Heart left ventricle (tissue), 16 donors: ENCODE data around the gene ELAVL3. TPM values are rescaled to one million over a fixed set of nuclear protein-coding genes. Genes with fewer than 3 reads are reported as not detected.

Source experiments
- ATAC-seq, 4 donors: fragments of 200-7000 bp; cut with Tn5 transposase; one replicate each; pipeline ENCODE4 v1.9.1; 2020 to 2022; ENCODE audit warnings: moderate library complexity in 4 of 4, mild to moderate bottlenecking in 3 of 4, moderate number of reproducible peaks in 1 of 4
- DNase-seq, 5 donors: peaks; one replicate each; pipeline ENCODE4 v3.0.0-alpha.2; 2020
- H3K27ac ChIP-seq, 12 donors: fragments of 200-600 bp; sonication (generic) in 4 of 12; one replicate each; pipeline versions ENCODE4 v1.5.0 to v1.8.0; 2016 to 2022; ENCODE audit warnings: mild to moderate bottlenecking in 2 of 12
- H3K27me3 ChIP-seq, 9 donors: fragments of 200-600 bp; sonication (generic) in 2 of 9; one replicate each; pipeline versions ENCODE4 v1.5.1 to v1.8.0; 2016 to 2022; ENCODE audit warnings: mild to moderate bottlenecking in 3 of 9
- H3K36me3 ChIP-seq, 9 donors: fragments of 200-600 bp; sonication (generic) in 2 of 9; one replicate each; pipeline versions ENCODE4 v1.5.0 to v1.8.0; 2018 to 2022; ENCODE audit warnings: mild to moderate bottlenecking in 2 of 9
- H3K4me1 ChIP-seq, 12 donors: fragments of 200-600 bp; sonication (generic) in 4 of 12; one replicate each; pipeline versions ENCODE4 v1.5.0 to v1.8.0; 2016 to 2022; ENCODE audit warnings: mild to moderate bottlenecking in 3 of 12
- H3K4me3 ChIP-seq, 12 donors: fragments of 200-600 bp; sonication (generic) in 4 of 12; one replicate each; pipeline versions ENCODE4 v1.5.0 to v1.8.0; 2017 to 2022; ENCODE audit warnings: mild to moderate bottlenecking in 9 of 12, moderate library complexity in 4 of 12
- H3K9me3 ChIP-seq, 12 donors: fragments of 200-600 bp; sonication (generic) in 4 of 12; one replicate each; pipeline versions ENCODE4 v1.5.0 to v1.8.0; 2016 to 2022; ENCODE audit warnings: mild to moderate bottlenecking in 1 of 12
- CTCF ChIP-seq, 12 donors: fragments of 200-600 bp; sonication (generic) in 4 of 12; IDR thresholded peaks; one replicate each; pipeline versions ENCODE4 v1.5.0 to v1.8.0; 2018 to 2022; ENCODE audit warnings: antibody characterized with exemption in 12 of 12, mild to moderate bottlenecking in 5 of 12
- POLR2A ChIP-seq, 2 donors: fragments of 450-650 bp; IDR thresholded peaks; one replicate each; pipeline ENCODE4 v1.6.1; 2017; ENCODE audit warnings: antibody characterized with exemption in 2 of 2, mild to moderate bottlenecking in 2 of 2, moderate library complexity in 2 of 2
- WGBS, 4 donors: extraction: QIAGEN DNeasy Blood & Tissue Kit in 2 of 4; methylation state at CpG; one replicate each; pipeline versions ENCODE4 v1.1.5 to v1.1.7; 2013 to 2018; 5-methylcytosine and 5-hydroxymethylcytosine counted together
- intact Hi-C, 10 donors: fragments of 100-400 bp; cut with DNase I; formaldehyde crosslinking; loops; one replicate each; pipeline versions ENCODE4 v1.11.1 to v1.14.2; 2022
- polyA plus RNA-seq, 2 donors: library from polyadenylated mRNA; stranded (reverse); fragments of 200-250 nt; gene quantifications; one replicate each; pipeline ENCODE4 v1.2.3, GENCODE V29; 2013
- total RNA-seq, 9 donors: library from RNA; depleted of rRNA in 2 of 9; stranded (reverse); fragments of >200 nt in 2 of 9; fragmentation: NEBNext Ultra II Directional in 3 of 9; extraction: Animal tissue kit (Norgen Biotek cat#: 25700) in 3 of 9; gene quantifications; one replicate each; pipeline versions ENCODE4 v1.1.0 to v1.2.4, GENCODE V29; 2016 to 2023
- donor health status: ischemic (EF 13 %, LVEDD 7.1; RV severe dilation, severe dysfunction).
- donor health status: healthy with polysubstance abuse.
- donor health status: DM: no; HTN: yes; CAD: no.
- donor health status: DM: no; HTN: no; CAD: no.
- donor health status: ischemic (EF 25% LVEDD 6.9; RV normal size, moderate dysfunction).
- donor health status: ischemic (EF 25% LVEDD 5.7; RV mildly dilated, moderate dysfunction).
- donor health status: healthy.
- donor health status: DM: yes; HTN: yes; CAD: no.
- donor health status: ischemic (EF 35%, LVEDD 5.7; RV mildly dilated, moderate dysfunction).
- donor health status: nonischemic (EF 11% LVEDD 7.7; RV severe dilation, severe dysfunction).
- donor health status: DM: yes; HTN: yes; CAD: no.
- donor health status: PGD.
- donor health status: ischemic (EF 29% LVEDD 5.4; RV normal size, mild dysfunction).
- donor health status: nonischemic (EF 23%, LVEDD 6.1; RV moderate dilation, normal function).

The ELAVL3 gene
- total and polyA plus RNA-seq, 11 donors = 0.03 to 0.75 (median 0.22) TPM; not detected in 1

GRCh38 chr19:11418549-11419506, 62.0 kb downstream of the ELAVL3 start, which contains the start of gene RGL3:
TSS of gene RGL3 (minus strand) at chr19:11419314. CDS start at chr19:11419278, 36 bp downstream.
- no peak for TF ChIP-seq CTCF (IDR thresholded peaks at IDR 0.05)
- TF ChIP-seq POLR2A (IDR thresholded peaks at IDR 0.05) = no peak
- Histone ChIP-seq H3K27me3 (peaks cover 4 to 80% (median 55%) of the 10 kb centered on the region in 9 donors), H3K4me3 (peak within 1 kb of the TSS; percentile 29 to 63 (median 54)), H3K9me3 (no peaks in the 10 kb centered on the region), H3K36me3 (no peaks in the 10 kb centered on the region), H3K4me1 (peaks cover 4 to 48% (median 28%) of the 10 kb centered on the region in 12 donors), H3K27ac (peak within 1 kb of the TSS in 11 of 12 donors; percentile 37 to 84 (median 75))
- ATAC-seq (peak in 3 of 4 donors; percentile 14 to 61 (median 59)), DNase-seq (peak in 4 of 5 donors; percentile 42 to 81 (median 60))
- 3 to 5% (median 4%) methylated on average over 31 to 72 of the region's 72 CpGs for WGBS, 4 donors
- intact Hi-C loops = loop anchor here in 1 of 10 donors (5.0 kb wide), 1 partner anchor 37 kb away; the partner anchor contains the start of gene EPOR

- Histone ChIP-seq H3K9me3 (no peaks in the 10 kb centered on the region), H3K4me1 (peaks cover 4 to 46% (median 27%) of the 10 kb centered on the region in 12 donors), H3K4me3 (peak overlapping the region; percentile 29 to 63 (median 53)), H3K27ac (peak overlapping the region in 4 of 12 donors; percentile 32 to 81 (median 70)), H3K27me3 (peaks cover 0 to 73% (median 52%) of the 10 kb centered on the region in 9 donors), H3K36me3 (no peaks in the 10 kb centered on the region)
- WGBS, 4 donors = 9 to 18% (median 13%) methylated on average over 14 to 16 of the region's 16 CpGs
- intact Hi-C loops = loop anchor here in 1 of 10 donors (5.0 kb wide), 1 partner anchor 36 kb away; the partner anchor contains the start of gene EPOR
- DNase-seq (no peak), ATAC-seq (no peak)
- no peak for TF ChIP-seq CTCF (IDR thresholded peaks at IDR 0.05)
- no peak for TF ChIP-seq POLR2A (IDR thresholded peaks at IDR 0.05)
Observed at GRCh38 chr19:11418094-11418548, 62.7 kb downstream of the ELAVL3 start.

GRCh38 chr19:11416346-11417052, 64.3 kb downstream of the ELAVL3 start:
- 87 to 92% (median 92%) methylated on average over 17 of the region's 17 CpGs for WGBS, 4 donors
- no peak for TF ChIP-seq POLR2A (IDR thresholded peaks at IDR 0.05)
- no peak for TF ChIP-seq CTCF (IDR thresholded peaks at IDR 0.05)
- H3K4me1 ChIP-seq = peaks cover 0 to 33% (median 17%) of the 10 kb centered on the region in 12 donors
- H3K27ac ChIP-seq = no peak overlapping the region
- peaks cover 0 to 57% (median 40%) of the 10 kb centered on the region in 9 donors for H3K27me3 ChIP-seq
- H3K9me3 ChIP-seq = no peaks in the 10 kb centered on the region
- ATAC-seq (no peak), DNase-seq (no peak)
- peaks cover 0 to 2% (median 0%) of the 10 kb centered on the region in 9 donors for H3K36me3 ChIP-seq
- intact Hi-C loops = loop anchor here in 1 of 10 donors (5.0 kb wide), 1 partner anchor 34 kb away; the partner anchor contains the start of gene EPOR
- no peak overlapping the region for H3K4me3 ChIP-seq
